ENCODE results near the gene PRKCA. TPM values are rescaled to one million over a fixed set of nuclear protein-coding genes. Genes with fewer than 3 reads are reported as not detected.

Gene PRKCA
- total RNA-seq, 4 donors from 2014 or later: 9.0 to 76.1 (median 15.1) TPM

DNA sequence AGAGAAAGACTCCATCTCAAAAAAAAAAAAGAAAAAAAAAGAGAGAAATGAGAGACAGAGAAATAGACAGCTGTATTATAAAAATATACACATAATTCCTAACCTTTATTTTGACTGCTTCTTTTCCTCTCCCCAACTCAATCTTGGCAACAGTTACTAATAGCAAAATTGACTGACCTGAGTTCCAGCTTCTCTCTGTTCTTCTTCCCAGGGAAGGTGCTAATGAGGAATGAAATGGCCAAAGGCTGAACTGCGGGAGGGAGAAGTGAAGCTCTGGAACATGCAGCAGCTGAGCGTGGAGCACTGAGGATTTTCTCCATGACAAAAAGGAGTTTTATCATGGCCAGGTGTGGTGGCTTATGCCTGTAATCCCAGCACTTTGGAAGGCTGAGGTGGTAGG, 25.2 kb upstream of the PRKCA start:
- no peak for TF ChIP-seq POLR2A (IDR thresholded peaks at IDR 0.05)
- TF ChIP-seq, protein P1, sequence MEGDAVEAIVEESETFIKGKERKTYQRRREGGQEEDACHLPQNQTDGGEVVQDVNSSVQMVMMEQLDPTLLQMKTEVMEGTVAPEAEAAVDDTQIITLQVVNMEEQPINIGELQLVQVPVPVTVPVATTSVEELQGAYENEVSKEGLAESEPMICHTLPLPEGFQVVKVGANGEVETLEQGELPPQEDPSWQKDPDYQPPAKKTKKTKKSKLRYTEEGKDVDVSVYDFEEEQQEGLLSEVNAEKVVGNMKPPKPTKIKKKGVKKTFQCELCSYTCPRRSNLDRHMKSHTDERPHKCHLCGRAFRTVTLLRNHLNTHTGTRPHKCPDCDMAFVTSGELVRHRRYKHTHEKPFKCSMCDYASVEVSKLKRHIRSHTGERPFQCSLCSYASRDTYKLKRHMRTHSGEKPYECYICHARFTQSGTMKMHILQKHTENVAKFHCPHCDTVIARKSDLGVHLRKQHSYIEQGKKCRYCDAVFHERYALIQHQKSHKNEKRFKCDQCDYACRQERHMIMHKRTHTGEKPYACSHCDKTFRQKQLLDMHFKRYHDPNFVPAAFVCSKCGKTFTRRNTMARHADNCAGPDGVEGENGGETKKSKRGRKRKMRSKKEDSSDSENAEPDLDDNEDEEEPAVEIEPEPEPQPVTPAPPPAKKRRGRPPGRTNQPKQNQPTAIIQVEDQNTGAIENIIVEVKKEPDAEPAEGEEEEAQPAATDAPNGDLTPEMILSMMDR (IDR thresholded peaks at IDR 0.05): no peak

DNA sequence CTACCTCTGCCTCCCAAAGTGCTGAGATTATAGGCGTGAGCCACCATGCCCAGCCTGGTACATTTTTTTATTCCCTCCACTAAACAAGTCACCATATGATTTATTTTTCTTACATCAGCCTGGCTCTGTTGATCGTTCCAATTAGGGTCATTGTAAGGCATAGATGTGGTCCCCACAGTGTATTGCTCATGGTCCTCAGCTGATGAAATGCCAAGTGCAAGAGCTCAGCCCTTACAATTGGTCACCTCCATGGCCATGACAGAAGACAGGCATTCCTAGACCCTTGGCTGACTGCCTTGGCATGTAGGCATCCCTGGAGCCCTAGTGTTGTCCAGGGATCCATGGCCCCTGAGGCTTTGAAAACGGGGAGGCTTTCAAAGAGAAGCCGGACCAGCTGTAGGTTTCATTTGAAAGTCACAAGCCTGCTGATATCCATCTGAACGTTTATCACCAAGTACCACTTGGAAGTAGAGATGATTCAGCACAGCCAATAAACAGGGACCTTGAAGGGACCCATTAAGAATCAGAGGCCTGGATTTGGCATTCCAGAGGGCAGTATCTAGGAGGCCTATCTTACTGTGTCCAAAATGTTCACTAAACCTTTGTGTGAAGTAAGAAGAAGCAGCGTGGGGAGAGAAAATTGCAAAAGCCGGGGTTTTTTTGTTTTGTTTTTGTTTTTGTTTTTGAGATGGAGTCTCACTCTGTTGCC, 20.6 kb upstream of the PRKCA start:
- H3K9me3 ChIP-seq: no peaks in the 10 kb centered on the region
- H3K4me1 ChIP-seq: no peaks in the 10 kb centered on the region
- no peak overlapping the region for H3K4me3 ChIP-seq
- intact Hi-C loops (cut with DNase I; ENCODE audit: low total_unique reads): no loop called here
- H3K27me3 ChIP-seq: no peaks in the 10 kb centered on the region
- no peak for TF ChIP-seq POLR2A (IDR thresholded peaks at IDR 0.05)
- TF ChIP-seq, protein P1 (IDR thresholded peaks at IDR 0.05): no peak
- no peak overlapping the region for H3K27ac ChIP-seq
- H3K36me3 ChIP-seq: no peaks in the 10 kb centered on the region
- DNase-seq: no peak

More for the DNA sequence above, 25.2 kb upstream of the PRKCA start:
- no peaks in the 10 kb centered on the region for H3K36me3 ChIP-seq
- no peaks in the 10 kb centered on the region for H3K9me3 ChIP-seq
- intact Hi-C loops (cut with DNase I; ENCODE audit: low total_unique reads): no loop called here
- no peaks in the 10 kb centered on the region for H3K4me1 ChIP-seq
- no peaks in the 10 kb centered on the region for H3K27me3 ChIP-seq
- no peak overlapping the region for H3K4me3 ChIP-seq
- H3K27ac ChIP-seq: no peak overlapping the region
- DNase-seq: no peak

- Histone ChIP-seq H3K36me3 (no peaks in the 10 kb centered on the region), H3K27ac (no peak overlapping the region), H3K4me1 (no peaks in the 10 kb centered on the region), H3K4me3 (no peak overlapping the region), H3K27me3 (no peaks in the 10 kb centered on the region), H3K9me3 (no peaks in the 10 kb centered on the region)
- no peak for DNase-seq
- TF ChIP-seq, protein P1 (IDR thresholded peaks at IDR 0.05): no peak
- TF ChIP-seq POLR2A (IDR thresholded peaks at IDR 0.05): no peak
- intact Hi-C loops (cut with DNase I; ENCODE audit: low total_unique reads): no loop called here
Observed at GRCh38 chr17:66283296-66283934, 19.0 kb upstream of the PRKCA start.

DNA sequence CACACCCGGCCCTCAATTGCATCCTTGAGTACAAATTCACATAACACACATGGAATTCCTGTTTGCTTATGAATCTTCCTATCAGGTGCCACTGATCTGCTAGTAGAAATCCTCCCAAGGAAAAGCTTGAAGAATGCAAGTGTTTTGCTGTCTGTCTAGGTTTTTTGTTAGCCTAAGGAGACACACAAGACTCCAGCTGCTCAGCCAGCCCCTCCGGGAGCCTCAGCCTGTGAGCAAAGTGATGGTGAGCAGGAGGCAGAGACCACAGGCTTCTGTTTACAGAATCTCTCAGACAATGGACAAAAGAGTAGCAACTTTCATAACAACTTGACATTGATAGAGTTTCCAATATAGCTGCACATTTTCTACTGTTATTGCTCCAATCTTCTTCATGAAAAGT, 18.4 kb upstream of the PRKCA start:
- intact Hi-C loops (cut with DNase I; ENCODE audit: low total_unique reads): no loop called here
- Histone ChIP-seq H3K36me3 (no peaks in the 10 kb centered on the region), H3K9me3 (no peaks in the 10 kb centered on the region), H3K4me1 (no peaks in the 10 kb centered on the region), H3K27me3 (no peaks in the 10 kb centered on the region), H3K27ac (no peak overlapping the region), H3K4me3 (no peak overlapping the region)
- no peak for TF ChIP-seq POLR2A (IDR thresholded peaks at IDR 0.05)
- TF ChIP-seq, protein P1 (IDR thresholded peaks at IDR 0.05): no peak
- no peak for DNase-seq

GRCh38 chr17:66285149-66285548, 17.3 kb upstream of the PRKCA start:
- Histone ChIP-seq H3K36me3 (no peaks in the 10 kb centered on the region), H3K27me3 (no peaks in the 10 kb centered on the region), H3K4me1 (no peaks in the 10 kb centered on the region), H3K4me3 (no peak overlapping the region), H3K9me3 (no peaks in the 10 kb centered on the region), H3K27ac (no peak overlapping the region)
- TF ChIP-seq, protein P1 (IDR thresholded peaks at IDR 0.05): no peak
- no peak for TF ChIP-seq POLR2A (IDR thresholded peaks at IDR 0.05)
- intact Hi-C loops (cut with DNase I; ENCODE audit: low total_unique reads): no loop called here
- DNase-seq: no peak

Measured in uterus (tissue), 4 donors.